PC-3 (cell line): ENCODE measurements around the gene MINDY3. TPM values are rescaled to one million over a fixed set of nuclear protein-coding genes. Genes with fewer than 3 reads are reported as not detected.

Experiments
- ATAC-seq: fragments of 200-7000 bp; cut with Tn5 transposase; 2 replicates; pipeline ENCODE4 v1.9.1; 2020; ENCODE audit warnings: mild to moderate bottlenecking, moderate library complexity
- BruUV-seq: library from RNA; stranded (reverse); fragments of 400-500 nt; replicated peaks from 2 replicates; lab custom pipeline; 2021; lab: Mats Ljungman, UMichigan
- CTCF ChIA-PET: fragments of 300-600 bp; sonication (Branson Sonifier 250); formaldehyde crosslinking; loops from one replicate; lab custom pipeline; 2022; ENCODE audit warnings: antibody characterized with exemption; lab: Charles Lee
- POLR2A ChIA-PET: fragments of 300-600 bp; sonication (Branson Sonifier 250); formaldehyde crosslinking; loops from one replicate; lab custom pipeline; 2022; ENCODE audit warnings: antibody characterized with exemption; ENCODE audit not compliant: unreplicated experiment; lab: Charles Lee
- DNase-seq: peaks from one replicate; pipeline ENCODE4 v3.0.0-alpha.2; 2015
- H2AFZ ChIP-seq: fragments of 300-600 bp; sonication (generic); 2 replicates; pipeline ENCODE4 v1.6.0; 2016; ENCODE audit warnings: antibody characterized with exemption, low read length
- H3F3A ChIP-seq: fragments of 300-600 bp; sonication (generic); one replicate; pipeline ENCODE4 v1.6.0; 2017; ENCODE audit warnings: antibody characterized with exemption, low read length, control low read depth, mild to moderate bottlenecking; ENCODE audit not compliant: unreplicated experiment
- H3K27ac ChIP-seq: fragments of 300-600 bp; sonication (generic); 2 replicates; pipeline ENCODE4 v1.5.1; 2016; ENCODE audit warnings: mild to moderate bottlenecking, low read length
- H3K27me3 ChIP-seq: fragments of 300-600 bp; sonication (generic); 2 replicates; pipeline ENCODE4 v1.6.1; 2016; ENCODE audit warnings: low read length, mixed read lengths
- H3K36me3 ChIP-seq: fragments of 300-600 bp; sonication (generic); 2 replicates; pipeline ENCODE4 v1.6.1; 2016; ENCODE audit warnings: low read depth, mixed run types, low read length, mixed read lengths
- H3K4me1 ChIP-seq: fragments of 300-600 bp; sonication (generic); 2 replicates; pipeline ENCODE4 v1.5.1; 2016; ENCODE audit warnings: low read length; ENCODE audit not compliant: insufficient read depth
- H3K4me2 ChIP-seq: fragments of 300-600 bp; sonication (generic); 2 replicates; pipeline ENCODE4 v1.6.0; 2016; ENCODE audit warnings: low read length
- H3K4me3 ChIP-seq: fragments of 300-600 bp; sonication (generic); 2 replicates; pipeline ENCODE4 v1.5.1; 2016; ENCODE audit warnings: mild to moderate bottlenecking, low read length, mixed read lengths
- H3K79me2 ChIP-seq: fragments of 300-600 bp; sonication (generic); 2 replicates; pipeline ENCODE4 v1.6.1; 2017; ENCODE audit warnings: low read length, mixed read lengths
- H3K9ac ChIP-seq: fragments of 300-600 bp; sonication (generic); 2 replicates; pipeline ENCODE4 v1.6.0; 2016; ENCODE audit warnings: mild to moderate bottlenecking, low read length
- H3K9me2 ChIP-seq: fragments of 300-600 bp; sonication (generic); replicated peaks from 2 replicates; pipeline ENCODE4 v1.6.1; 2016; ENCODE audit warnings: mixed run types, low read length, mixed read lengths
- H3K9me3 ChIP-seq: fragments of 300-600 bp; sonication (generic); 2 replicates; pipeline ENCODE4 v1.6.1; 2016; ENCODE audit warnings: low read length, mixed read lengths
- H4K20me1 ChIP-seq: fragments of 300-600 bp; sonication (generic); 2 replicates; pipeline ENCODE4 v1.6.1; 2016; ENCODE audit warnings: low read length, mixed read lengths
- EZH2 ChIP-seq: fragments of 300-600 bp; sonication (generic); IDR thresholded peaks from one replicate; pipeline ENCODE4 v1.6.1; 2017; ENCODE audit warnings: antibody characterized with exemption, mild to moderate bottlenecking, low read length; ENCODE audit not compliant: unreplicated experiment
- EZH2phosphoT487 ChIP-seq: fragments of 300-600 bp; sonication (generic); IDR thresholded peaks from 2 replicates; pipeline ENCODE4 v1.6.1; 2018; ENCODE audit warnings: mild to moderate bottlenecking, antibody characterized with exemption, low read length, borderline replicate concordance
- intact Hi-C: fragments of 100-400 bp; cut with micrococcal nuclease; formaldehyde crosslinking; loops from 2 replicates; pipeline ENCODE4 v1.9.0; 2023
- total RNA-seq: library from RNA; depleted of rRNA; stranded (reverse); fragments of >200 nt; gene quantifications from 2 replicates; pipeline ENCODE4 v1.2.3, GENCODE V29; 2014
- TF ChIP-seq, protein P1 (sequence below): fragments of 300-600 bp; sonication (generic); conservative IDR thresholded peaks from 2 replicates; pipeline ENCODE4 v1.5.1; 2017; ENCODE audit warnings: antibody characterized with exemption, low read depth, mild to moderate bottlenecking, low read length

The MINDY3 gene
- total RNA-seq, 1 experiment from 2014 or later = 9.5 TPM

- H3K79me2 ChIP-seq = no peaks in the 10 kb centered on the region
- BruUV-seq = no TSS peak
- CTCF ChIA-PET = no interaction called here
These were observed 101.0 kb downstream of the MINDY3 start for GRCh38 chr10:15759265-15759664.

DNA sequence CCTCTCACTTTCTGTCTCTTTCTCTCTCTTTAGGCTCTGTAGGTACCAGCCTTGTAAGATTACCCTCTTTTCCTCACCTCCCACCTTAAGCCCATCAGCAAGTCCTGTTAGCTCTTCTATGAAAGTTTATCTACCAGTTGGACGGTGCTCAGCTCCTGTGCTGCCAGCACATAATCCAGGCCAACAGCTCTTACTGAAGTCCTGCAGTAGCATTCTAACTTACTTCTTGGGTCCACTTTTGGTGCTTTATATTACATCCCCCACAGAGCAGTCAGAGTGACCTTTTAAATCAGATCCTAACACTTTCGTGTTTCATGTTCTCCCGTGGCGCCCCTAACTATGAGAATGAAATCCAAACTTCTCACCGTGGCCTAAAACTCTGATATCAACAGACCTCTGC lies 101.7 kb downstream of the MINDY3 start:
- no peaks in the 10 kb centered on the region for H3F3A ChIP-seq
- 0 out of 2 replicates have a peak, but pooled peaks cover 8% of the 10 kb centered on the region for H3K27me3 ChIP-seq
- H3K9me3 ChIP-seq = no peaks in the 10 kb centered on the region
- no peaks in the 10 kb centered on the region for H3K4me1 ChIP-seq
- ChIA-PET CTCF (no interaction called here), POLR2A (no interaction called here)
- TF ChIP-seq EZH2phosphoT487 (no peak), EZH2 (no peak)
- TF ChIP-seq, protein P1, sequence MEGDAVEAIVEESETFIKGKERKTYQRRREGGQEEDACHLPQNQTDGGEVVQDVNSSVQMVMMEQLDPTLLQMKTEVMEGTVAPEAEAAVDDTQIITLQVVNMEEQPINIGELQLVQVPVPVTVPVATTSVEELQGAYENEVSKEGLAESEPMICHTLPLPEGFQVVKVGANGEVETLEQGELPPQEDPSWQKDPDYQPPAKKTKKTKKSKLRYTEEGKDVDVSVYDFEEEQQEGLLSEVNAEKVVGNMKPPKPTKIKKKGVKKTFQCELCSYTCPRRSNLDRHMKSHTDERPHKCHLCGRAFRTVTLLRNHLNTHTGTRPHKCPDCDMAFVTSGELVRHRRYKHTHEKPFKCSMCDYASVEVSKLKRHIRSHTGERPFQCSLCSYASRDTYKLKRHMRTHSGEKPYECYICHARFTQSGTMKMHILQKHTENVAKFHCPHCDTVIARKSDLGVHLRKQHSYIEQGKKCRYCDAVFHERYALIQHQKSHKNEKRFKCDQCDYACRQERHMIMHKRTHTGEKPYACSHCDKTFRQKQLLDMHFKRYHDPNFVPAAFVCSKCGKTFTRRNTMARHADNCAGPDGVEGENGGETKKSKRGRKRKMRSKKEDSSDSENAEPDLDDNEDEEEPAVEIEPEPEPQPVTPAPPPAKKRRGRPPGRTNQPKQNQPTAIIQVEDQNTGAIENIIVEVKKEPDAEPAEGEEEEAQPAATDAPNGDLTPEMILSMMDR = no peak
- intact Hi-C loops = no loop called here
- H2AFZ ChIP-seq = no peak overlapping the region
- H3K36me3 ChIP-seq = no peaks in the 10 kb centered on the region
- no peak for DNase-seq
- H3K9ac ChIP-seq = no peak overlapping the region
- no TSS peak for BruUV-seq
- H4K20me1 ChIP-seq = no peaks in the 10 kb centered on the region
- no peak overlapping the region for H3K4me3 ChIP-seq
- no peak overlapping the region for H3K4me2 ChIP-seq
- H3K79me2 ChIP-seq = no peaks in the 10 kb centered on the region
- H3K27ac ChIP-seq = no peak overlapping the region
- no peak for ATAC-seq
- no peaks in the 10 kb centered on the region for H3K9me2 ChIP-seq

More at GRCh38 chr10:15759265-15759664, 101.0 kb downstream of the MINDY3 start:
- no peak overlapping the region for H2AFZ ChIP-seq
- ATAC-seq = no peak
- H3F3A ChIP-seq = no peaks in the 10 kb centered on the region
- POLR2A ChIA-PET = no interaction called here
- no peaks in the 10 kb centered on the region for H3K36me3 ChIP-seq
- no peaks in the 10 kb centered on the region for H4K20me1 ChIP-seq
- no peak for DNase-seq
- no peaks in the 10 kb centered on the region for H3K4me1 ChIP-seq
- H3K9me2 ChIP-seq = no peaks in the 10 kb centered on the region
- H3K27me3 ChIP-seq = 0 out of 2 replicates have a peak, but pooled peaks cover 8% of the 10 kb centered on the region
- H3K4me2 ChIP-seq = no peak overlapping the region
- H3K27ac ChIP-seq = no peak overlapping the region
- H3K9me3 ChIP-seq = no peaks in the 10 kb centered on the region
- H3K9ac ChIP-seq = no peak overlapping the region
- H3K4me3 ChIP-seq = no peak overlapping the region
- intact Hi-C loops = no loop called here
- TF ChIP-seq EZH2 = no peak
- no peak for TF ChIP-seq EZH2phosphoT487
- TF ChIP-seq, protein P1 = no peak

DNA sequence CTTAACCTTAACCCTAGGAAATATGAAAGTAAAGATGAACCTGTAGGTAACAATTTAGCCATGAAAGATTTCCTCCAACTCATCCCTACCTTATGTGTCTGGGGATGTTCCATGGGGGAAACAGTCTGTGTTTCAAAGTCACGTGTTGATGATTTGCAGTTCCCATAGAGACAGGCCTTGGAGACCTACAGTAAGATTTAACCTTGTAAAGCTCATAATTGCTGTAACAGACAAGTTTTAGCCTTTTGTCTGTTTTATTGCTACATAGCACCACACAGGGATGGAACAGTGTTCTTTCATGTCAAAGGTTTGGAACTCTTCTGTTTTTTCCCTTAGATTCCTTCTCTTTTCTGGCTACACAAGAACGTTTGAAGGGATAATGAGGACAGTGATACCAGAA lies 105.4 kb downstream of the MINDY3 start:
- Histone ChIP-seq H3K4me3 (no peak overlapping the region), H3K4me2 (no peak overlapping the region), H2AFZ (no peak overlapping the region), H3K4me1 (no peaks in the 10 kb centered on the region), H3K36me3 (no peaks in the 10 kb centered on the region), H3K79me2 (no peaks in the 10 kb centered on the region), H4K20me1 (no peaks in the 10 kb centered on the region), H3K9ac (no peak overlapping the region), H3K9me3 (no peaks in the 10 kb centered on the region), H3K27me3 (0 out of 2 replicates have a peak, but pooled peaks cover 8% of the 10 kb centered on the region), H3F3A (no peaks in the 10 kb centered on the region), H3K27ac (no peak overlapping the region), H3K9me2 (no peaks in the 10 kb centered on the region)
- intact Hi-C loops = no loop called here
- no peak for DNase-seq
- no TSS peak for BruUV-seq
- ATAC-seq = no peak
- ChIA-PET POLR2A (no interaction called here), CTCF (no interaction called here)
- TF ChIP-seq EZH2 (no peak), EZH2phosphoT487 (no peak)
- TF ChIP-seq, protein P1 = no peak
